IMR-90 (cell line): ENCODE measurements around the gene GALC.

Source experiments
- BHLHE40 ChIP-seq: fragments of 150-350 bp; IDR thresholded peaks from 2 replicates; pipeline ENCODE4 v1.6.1; 2016; ENCODE audit warnings: mild to moderate bottlenecking, low read depth, low read length
- CEBPB ChIP-seq: IDR thresholded peaks from 2 replicates; pipeline ENCODE4 v1.6.1; 2012; ENCODE audit warnings: low read depth, low read length, improper control_type of control experiment
- FOS ChIP-seq: fragments of 150-350 bp; IDR thresholded peaks from 2 replicates; pipeline ENCODE4 v1.6.1; 2016; ENCODE audit warnings: low read depth, low read length
- MAZ ChIP-seq: IDR thresholded peaks from 2 replicates; pipeline ENCODE4 v1.6.1; 2012; ENCODE audit warnings: low read depth, mild to moderate bottlenecking, low read length, improper control_type of control experiment, moderate library complexity, borderline replicate concordance
- MXI1 ChIP-seq: IDR thresholded peaks from 2 replicates; pipeline ENCODE4 v1.6.1; 2012; ENCODE audit warnings: low read depth, mild to moderate bottlenecking, low read length, moderate library complexity, borderline replicate concordance
- NFE2L2 ChIP-seq: fragments of 150-350 bp; IDR thresholded peaks from 2 replicates; pipeline ENCODE4 v1.6.1; 2016; ENCODE audit warnings: low read depth, mild to moderate bottlenecking, low read length
- POLR2A ChIP-seq: IDR thresholded peaks from 2 replicates; pipeline ENCODE4 v1.6.1; 2012; ENCODE audit warnings: mild to moderate bottlenecking, low read depth, low read length
- RAD21 ChIP-seq: IDR thresholded peaks from 2 replicates; pipeline ENCODE4 v1.6.1; 2012; ENCODE audit warnings: low read length, improper control_type of control experiment
- RCOR1 ChIP-seq: IDR thresholded peaks from 2 replicates; pipeline ENCODE4 v1.6.1; 2012; ENCODE audit warnings: mild to moderate bottlenecking, low read length, improper control_type of control experiment; ENCODE audit not compliant: insufficient replicate concordance
- SMC3 ChIP-seq: fragments of 150-350 bp; IDR thresholded peaks from 2 replicates; pipeline ENCODE4 v1.6.1; 2016; ENCODE audit warnings: low read depth, mild to moderate bottlenecking, antibody characterized with exemption, low read length, moderate library complexity
- TF ChIP-seq, protein P1 (sequence below): conservative IDR thresholded peaks from 2 replicates; pipeline ENCODE4 v1.5.1; 2012; ENCODE audit warnings: mild to moderate bottlenecking, low read depth, low read length, improper control_type of control experiment
- TF ChIP-seq, protein P2 (sequence below): fragments of 150-350 bp; IDR thresholded peaks from 2 replicates; pipeline ENCODE4 v1.6.1; 2017; ENCODE audit warnings: mild to moderate bottlenecking, antibody characterized with exemption, low read length, low read depth

DNA sequence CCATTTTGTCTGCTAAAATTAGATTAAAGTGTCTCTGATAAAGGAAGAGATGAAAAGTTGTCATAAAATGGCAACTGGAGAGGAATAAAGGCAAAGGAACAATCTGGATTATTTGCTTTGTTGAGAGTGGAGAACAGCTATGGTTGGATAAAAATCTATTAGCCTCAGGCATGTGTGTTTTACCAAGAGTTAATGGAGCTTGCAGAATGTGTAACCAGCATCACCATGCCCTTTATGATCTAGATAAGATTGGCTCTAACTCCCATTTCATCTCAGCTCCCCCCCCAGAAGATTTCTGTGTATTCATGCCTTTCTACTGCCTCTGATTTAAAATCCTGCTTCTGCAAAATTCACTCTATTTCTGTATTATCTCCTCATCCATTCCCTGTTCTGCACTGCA, 93.8 kb downstream of the GALC start:
- TF ChIP-seq, protein P1, sequence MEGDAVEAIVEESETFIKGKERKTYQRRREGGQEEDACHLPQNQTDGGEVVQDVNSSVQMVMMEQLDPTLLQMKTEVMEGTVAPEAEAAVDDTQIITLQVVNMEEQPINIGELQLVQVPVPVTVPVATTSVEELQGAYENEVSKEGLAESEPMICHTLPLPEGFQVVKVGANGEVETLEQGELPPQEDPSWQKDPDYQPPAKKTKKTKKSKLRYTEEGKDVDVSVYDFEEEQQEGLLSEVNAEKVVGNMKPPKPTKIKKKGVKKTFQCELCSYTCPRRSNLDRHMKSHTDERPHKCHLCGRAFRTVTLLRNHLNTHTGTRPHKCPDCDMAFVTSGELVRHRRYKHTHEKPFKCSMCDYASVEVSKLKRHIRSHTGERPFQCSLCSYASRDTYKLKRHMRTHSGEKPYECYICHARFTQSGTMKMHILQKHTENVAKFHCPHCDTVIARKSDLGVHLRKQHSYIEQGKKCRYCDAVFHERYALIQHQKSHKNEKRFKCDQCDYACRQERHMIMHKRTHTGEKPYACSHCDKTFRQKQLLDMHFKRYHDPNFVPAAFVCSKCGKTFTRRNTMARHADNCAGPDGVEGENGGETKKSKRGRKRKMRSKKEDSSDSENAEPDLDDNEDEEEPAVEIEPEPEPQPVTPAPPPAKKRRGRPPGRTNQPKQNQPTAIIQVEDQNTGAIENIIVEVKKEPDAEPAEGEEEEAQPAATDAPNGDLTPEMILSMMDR, result no peak
- TF ChIP-seq SMC3 (no peak), POLR2A (no peak), RAD21 (no peak), NFE2L2 (no peak), CEBPB (no peak), RCOR1 (no peak), MXI1 (no peak), FOS (no peak), MAZ (no peak), BHLHE40 (no peak)
- TF ChIP-seq, protein P2, sequence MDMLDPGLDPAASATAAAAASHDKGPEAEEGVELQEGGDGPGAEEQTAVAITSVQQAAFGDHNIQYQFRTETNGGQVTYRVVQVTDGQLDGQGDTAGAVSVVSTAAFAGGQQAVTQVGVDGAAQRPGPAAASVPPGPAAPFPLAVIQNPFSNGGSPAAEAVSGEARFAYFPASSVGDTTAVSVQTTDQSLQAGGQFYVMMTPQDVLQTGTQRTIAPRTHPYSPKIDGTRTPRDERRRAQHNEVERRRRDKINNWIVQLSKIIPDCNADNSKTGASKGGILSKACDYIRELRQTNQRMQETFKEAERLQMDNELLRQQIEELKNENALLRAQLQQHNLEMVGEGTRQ, result no peak
